Measurements from ENCODE around the gene SYAP1. TPM values are rescaled to one million over a fixed set of nuclear protein-coding genes. Genes with fewer than 3 reads are reported as not detected.

SYAP1 gene
- total RNA-seq, 2 donors from 2014 or later = 30.9 to 31.3 TPM

DNA sequence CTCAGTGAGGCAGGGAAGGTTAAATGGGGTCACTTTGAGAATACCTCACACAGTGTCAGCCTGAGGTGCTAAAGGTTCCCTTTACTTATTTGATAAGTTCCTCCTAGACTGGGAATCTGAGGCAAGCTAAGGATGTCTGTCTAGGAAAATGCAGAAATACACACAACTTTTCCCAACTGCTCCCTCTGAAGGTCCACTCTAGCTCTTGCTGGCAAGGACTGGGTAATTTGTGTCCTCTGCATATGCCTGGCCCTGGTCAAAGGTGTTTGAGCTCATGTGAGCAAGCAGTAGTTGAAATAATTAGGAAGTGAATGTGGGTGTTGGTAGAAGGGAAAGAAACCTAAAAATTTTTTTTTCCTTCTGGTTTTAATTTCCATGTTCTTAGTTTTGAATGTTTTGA is 88.1 kb downstream of the SYAP1 start:
- DNase-seq (ENCODE audit: low spot score) = no peak
- intact Hi-C loops (cut with DNase I) = no loop called here

DNA sequence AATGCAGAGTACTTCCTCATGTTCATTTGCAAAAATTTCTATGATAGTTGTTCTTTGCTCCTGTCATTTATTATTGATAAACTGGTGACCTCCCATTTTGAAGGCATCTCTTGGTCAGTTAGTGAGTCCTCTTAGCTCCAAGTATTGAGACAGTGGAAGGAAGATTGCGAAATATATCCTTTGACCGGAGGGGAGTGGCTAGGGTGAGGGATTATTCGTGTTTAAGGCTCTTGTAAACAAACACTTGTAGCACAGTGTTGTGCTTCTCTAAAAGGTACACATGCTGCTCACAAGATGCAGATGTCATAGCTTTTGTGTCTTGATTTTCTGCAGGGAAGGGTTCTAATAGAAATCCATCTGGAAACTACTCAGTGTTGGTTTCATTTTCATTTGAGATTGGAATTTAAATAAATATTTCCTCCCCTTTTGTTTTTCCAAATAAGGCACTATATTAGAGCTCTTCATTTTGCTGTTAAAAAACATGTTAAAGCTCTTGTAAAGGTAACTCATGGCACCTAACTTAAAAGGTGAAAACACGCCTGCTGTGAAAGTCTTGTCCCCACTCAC is 88.6 kb downstream of the SYAP1 start:
- DNase-seq (ENCODE audit: low spot score) = no peak
- intact Hi-C loops (cut with DNase I) = no loop called here

DNA sequence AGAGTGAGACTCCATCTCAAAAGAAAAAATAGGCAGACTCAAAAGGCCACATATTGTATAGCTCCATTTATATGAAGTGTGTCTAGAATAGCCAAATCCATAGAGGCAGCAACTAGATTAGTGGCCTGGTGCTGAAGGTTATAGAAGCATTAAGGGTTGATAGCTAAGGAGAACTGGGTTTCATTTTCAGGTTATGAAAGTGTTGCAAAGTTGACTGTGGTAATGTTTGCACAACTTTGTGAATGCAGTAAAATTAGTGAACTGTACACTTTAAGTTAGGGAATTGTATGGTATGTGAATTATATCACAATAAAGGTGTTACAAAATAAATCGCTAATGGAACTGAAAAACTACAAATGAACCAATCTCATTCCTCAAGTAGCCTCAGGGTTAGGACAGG is 95.2 kb downstream of the SYAP1 start:
- intact Hi-C loops (cut with DNase I) = no loop called here
- DNase-seq (ENCODE audit: low spot score) = no peak

Other genes starting within 250 kb of the SYAP1 start
- gene S100G, start 69.5 kb upstream of the SYAP1 start, total RNA-seq = not detected
- gene CTPS2, start 6.9 kb upstream of the SYAP1 start, total RNA-seq = 10 to 100 TPM in 1 of 2 donors, 1 to 10 TPM in 1; 8.5 to 10.9 TPM
- 1 to 10 TPM; 8.6 to 9.0 TPM for gene TXLNG, start 66.9 kb downstream of the SYAP1 start, total RNA-seq
- 100 to 1,000 TPM in 1 of 2 donors, 10 to 100 TPM in 1; 98.7 to 102 TPM for gene RBBP7, start 150.8 kb downstream of the SYAP1 start, total RNA-seq
- gene REPS2, start 227.0 kb downstream of the SYAP1 start, total RNA-seq = 1 to 10 TPM; 3.9 to 5.3 TPM

Measured in posterior vena cava (tissue), 2 donors.